Dermis blood vessel endothelial cell (primary cell): ENCODE results near the gene ABLIM2. TPM values are rescaled to one million over a fixed set of nuclear protein-coding genes. Genes with fewer than 3 reads are reported as not detected.

Experiments
- DNase-seq: peaks from one replicate; pipeline ENCODE4 v3.0.0; 2010
- total RNA-seq: library from RNA; depleted of rRNA; stranded (reverse); fragments of >200 nt; gene quantifications from 2 replicates; pipeline ENCODE4 v1.2.3, GENCODE V29; 2014

ABLIM2 gene
- total RNA-seq, 1 donor from 2014 or later: 8.8 TPM

- DNase-seq: no peak
These were observed 40.6 kb downstream of the ABLIM2 start for GRCh38 chr4:8118035-8118434.

DNA sequence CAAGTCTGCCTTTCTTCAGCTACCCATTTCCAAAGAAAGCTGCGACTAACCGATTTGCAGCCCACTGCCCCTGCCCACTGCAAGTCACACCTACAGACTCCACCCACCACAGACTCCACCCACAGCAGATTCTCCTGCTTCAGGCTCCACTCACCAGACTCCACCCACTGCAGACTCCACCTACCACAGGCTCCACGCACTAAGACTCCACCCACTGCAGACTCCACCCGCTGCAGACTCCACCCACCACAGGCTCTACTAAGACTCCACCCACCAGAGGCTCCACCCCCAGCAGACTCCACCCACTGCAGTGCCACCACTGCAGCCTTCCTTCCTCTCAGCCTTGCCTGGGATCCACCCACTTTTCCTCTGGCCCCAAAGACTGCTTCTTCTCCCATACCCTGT, 41.3 kb downstream of the ABLIM2 start:
- peak; percentile 69 for DNase-seq

DNA sequence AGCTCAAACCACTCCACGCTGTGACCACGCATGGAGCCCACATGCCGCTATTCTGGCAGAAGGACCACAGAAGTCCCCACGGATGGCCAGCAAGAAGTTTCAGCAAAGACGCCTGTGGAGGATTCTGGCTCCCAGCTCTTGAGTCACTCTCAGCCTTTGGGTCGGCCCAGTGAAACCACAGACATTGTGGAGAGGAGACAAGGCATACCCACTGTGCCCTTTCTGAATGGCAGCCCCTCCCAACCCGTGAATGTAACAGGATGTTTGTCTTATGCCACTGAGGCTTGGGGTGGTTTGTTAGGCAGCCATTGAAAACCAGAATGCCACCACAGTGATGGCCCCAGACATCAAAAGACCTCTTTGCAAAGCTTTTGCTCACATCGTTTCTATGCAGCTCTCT, 42.7 kb downstream of the ABLIM2 start:
- no peak for DNase-seq

GRCh38 chr4:8115203-8115520, 43.5 kb downstream of the ABLIM2 start:
- DNase-seq: no peak

DNA sequence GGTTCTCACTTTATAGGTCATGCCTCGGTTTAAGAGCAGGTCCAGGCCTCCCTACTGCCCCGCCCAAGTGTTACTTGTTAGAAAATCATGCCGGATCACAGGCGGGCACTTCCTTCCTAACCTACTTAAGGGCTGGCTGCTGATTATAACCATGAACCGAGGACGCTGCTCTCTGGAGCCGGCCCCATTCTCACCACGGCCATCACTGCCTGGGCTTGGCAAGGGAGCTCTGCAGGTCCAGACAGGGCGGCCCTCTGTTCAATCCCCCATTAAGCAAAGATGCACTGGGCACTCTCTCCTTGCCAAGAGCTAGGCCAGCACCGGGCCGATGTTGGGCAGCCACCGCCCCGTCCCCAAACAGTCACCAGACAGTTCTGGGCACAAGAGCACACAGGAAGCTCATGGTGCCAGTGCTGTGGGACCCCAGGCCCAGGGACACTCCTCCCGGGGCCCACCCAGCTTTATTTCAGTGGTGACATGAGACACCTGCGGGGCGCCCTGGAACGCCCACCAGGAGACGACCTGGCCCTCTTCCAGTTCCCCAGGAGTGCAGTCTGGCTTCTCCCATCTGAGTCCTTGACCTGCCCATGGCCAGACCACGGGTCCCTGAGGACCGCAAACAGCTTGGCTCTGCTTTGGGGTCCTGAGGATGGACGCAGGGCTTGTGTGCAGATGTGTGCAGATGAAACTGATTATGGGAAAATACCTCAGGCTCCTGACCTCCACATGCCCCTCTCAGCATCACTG, 44.0 kb downstream of the ABLIM2 start:
- peak; percentile 17 for DNase-seq

GRCh38 chr4:8113611-8114377, 44.8 kb downstream of the ABLIM2 start:
- no peak for DNase-seq

DNA sequence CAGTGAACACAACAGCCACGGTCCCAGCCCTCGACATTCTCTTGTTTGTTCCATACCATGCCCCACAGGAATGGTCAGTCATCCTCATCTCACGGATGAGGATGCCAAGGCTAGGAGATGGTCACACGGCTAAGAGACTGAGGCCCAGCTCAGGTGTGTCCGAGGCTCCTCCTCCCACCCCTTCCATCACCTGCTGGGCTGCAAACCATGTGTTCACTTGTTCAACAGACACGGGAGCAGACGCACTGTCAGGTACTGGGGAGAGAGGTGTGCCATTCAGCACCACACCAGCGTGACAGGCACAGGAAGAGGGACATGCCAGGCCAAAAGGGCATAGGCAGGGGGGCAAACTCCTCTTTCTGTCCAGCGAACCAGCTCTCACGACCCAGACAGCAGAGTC, 45.9 kb downstream of the ABLIM2 start:
- no peak for DNase-seq

DNA sequence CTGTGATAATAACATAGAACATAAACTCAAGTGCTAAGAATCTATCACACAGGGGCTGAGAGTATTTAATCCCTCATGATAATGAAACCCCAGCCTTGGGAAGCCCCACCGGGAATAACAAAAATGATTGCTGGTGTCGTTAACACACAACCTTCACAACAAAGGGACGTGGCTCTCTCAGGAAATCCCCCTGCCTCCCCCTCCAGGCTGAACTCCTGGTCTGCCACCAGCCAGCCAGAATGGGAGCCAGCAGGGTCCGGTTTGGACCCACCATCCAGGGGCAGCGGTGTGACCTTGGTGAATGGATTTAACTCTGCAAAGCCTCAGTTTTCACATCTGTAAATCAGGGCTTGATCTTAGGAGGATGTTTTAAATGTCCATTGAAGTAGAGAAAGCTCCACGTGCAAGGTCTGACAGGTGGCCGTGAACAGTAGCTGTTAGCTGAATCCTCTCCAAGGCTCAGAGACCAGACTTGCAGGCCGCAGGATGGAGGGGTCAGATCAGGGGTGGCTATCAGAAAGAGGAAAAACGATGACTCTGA, 46.5 kb downstream of the ABLIM2 start:
- no peak for DNase-seq

GRCh38 chr4:8110071-8110986, 48.3 kb downstream of the ABLIM2 start:
- DNase-seq: peak; percentile 44

- no peak for DNase-seq
These were observed 49.1 kb downstream of the ABLIM2 start for GRCh38 chr4:8109406-8110065.

DNA sequence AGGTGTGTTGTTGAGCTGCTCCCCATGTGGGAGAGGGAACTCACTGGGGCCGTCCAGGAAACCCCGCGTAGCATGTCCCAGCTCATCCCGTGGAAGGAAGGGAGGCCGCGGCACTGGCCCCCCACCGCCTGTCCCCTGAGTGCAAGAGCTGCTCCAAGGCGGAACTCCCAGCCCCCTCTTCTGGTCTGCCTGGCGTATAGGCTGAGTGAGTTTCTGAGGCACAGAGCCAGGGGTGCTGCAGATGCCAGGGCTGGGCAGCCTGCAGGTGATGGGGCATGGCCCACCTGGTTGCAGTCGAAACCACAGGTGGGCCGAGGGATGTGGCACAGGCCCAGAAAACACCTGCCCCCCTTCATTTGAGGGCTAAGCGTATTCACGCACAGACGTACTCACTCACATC, 49.6 kb downstream of the ABLIM2 start:
- no peak for DNase-seq

DNA sequence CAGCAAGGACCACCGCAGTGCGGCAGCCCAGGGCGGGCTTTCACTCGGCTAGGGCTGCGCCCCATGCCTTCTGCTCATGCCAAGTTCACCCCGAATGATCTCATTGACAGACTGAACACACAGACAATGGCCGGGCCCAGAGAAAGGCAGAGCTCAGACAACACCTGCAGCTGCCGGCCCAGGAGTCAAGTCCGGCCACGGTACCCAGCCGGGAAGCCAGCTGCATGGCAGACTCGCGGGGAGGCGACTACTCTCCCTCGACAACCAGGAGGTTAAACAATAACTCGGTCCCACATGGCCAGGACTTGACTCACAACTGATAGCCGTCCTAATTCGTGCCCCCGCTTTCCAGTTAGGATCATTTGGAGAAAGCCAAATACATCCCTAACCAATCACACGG, 50.4 kb downstream of the ABLIM2 start:
- no peak for DNase-seq

GRCh38 chr4:8107146-8107657, 51.4 kb downstream of the ABLIM2 start:
- no peak for DNase-seq

- DNase-seq: no peak
These were observed 52.1 kb downstream of the ABLIM2 start for GRCh38 chr4:8106451-8107025.

- DNase-seq: no peak
These were observed 53.1 kb downstream of the ABLIM2 start for GRCh38 chr4:8105306-8106100.

DNA sequence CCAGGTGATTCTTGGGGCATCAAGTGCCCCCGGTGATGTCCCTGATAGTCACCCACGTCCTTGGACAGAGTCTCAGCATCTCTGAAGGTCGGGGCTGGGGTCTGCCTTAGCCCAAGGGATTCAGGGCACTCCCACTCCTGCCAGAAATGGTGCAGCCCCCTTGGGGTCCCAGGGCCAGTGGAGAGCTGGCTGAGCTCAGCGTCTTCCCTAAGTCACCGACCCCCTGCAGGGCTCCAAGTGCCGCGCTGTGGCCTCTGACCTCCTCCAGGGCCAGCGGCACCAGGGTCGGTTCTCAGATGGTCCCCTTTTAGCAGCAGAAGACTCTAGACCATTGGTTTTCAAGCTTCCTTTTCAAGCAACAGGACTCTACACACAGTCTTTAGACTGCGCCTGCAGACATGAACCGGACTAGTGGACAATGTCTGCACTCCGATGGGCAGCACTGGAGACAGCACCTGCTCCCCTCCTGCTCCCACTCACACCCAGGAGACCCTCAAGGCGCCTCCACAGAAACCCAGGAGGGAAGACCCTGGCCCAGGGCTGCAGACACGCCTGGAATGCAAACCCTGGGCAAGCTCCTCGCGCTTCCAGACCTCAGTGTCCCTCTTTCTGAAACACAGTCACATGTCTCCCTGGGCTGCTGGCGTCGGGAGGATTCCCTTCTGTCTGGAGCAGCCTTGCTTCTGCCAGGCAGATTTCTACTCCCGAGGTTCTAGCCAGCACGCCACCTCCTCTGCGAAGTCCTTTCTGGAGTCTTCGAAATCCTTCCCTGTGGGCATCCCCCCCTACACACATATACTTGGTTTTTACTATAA, 53.9 kb downstream of the ABLIM2 start:
- no peak for DNase-seq

DNA sequence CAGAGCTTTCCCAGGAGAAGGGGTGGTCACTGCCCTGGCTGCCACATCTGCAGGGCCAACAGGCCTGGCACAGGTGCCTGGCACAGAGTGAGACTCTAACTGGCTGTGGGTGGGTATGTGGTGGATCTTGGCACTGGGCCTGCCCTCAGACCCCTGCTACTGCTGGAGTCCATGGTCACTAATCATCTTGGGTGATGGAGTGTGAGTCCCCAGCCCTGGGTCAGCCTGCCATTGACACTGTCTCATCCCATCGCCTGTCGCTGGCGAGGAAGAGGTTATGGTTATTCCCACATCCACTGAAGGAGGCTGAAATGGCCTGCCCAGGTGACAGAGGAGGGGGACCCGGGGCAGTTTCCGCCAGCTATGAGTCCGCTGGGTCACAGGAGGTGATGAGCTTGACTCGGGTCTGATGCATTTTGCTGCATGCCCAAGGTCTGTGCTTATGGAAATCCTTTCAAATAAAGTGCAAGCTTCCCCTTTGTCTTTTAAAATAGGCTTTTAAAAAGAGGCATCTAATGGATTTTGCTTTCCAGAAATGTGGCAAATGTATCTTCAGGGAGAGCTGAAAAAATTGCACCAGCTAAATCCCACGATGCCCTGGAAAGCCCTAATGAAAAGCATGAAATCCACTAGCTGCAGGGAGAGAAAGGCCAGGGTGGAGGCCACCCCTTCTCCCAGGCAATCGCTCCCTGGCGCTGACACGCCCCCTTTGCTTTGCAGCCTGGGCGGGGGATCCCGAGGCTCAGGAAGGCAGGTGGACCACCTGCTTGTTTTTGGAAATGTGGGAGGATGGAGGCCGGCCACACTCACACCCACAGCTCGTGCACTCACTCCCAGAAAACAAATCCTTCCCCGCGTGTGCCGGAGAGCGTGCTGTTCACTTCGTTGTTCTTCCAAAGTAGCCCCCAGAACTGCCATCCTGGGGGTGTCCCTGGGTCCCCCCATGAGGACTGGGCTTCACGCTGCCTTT, 54.9 kb downstream of the ABLIM2 start:
- no peak for DNase-seq

- no peak for DNase-seq
These were observed 55.8 kb downstream of the ABLIM2 start for GRCh38 chr4:8102831-8103230.

GRCh38 chr4:8102076-8102355, 56.6 kb downstream of the ABLIM2 start:
- DNase-seq: no peak
